NOMO-1 (cell line): ENCODE data around the gene PCNP.
A peak's percentile ranks its signal among the peaks of the same experiment; 100 is the strongest.
"Not testable (repeated sequence)": the region's sequence is repeated elsewhere in the genome, so short reads cannot be mapped to it uniquely, and the experiment has no call there.

Experiments
- DNase-seq, 2 experiments: peaks; one replicate each; lab custom pipeline; 2025; ENCODE audit not compliant: unreplicated experiment in 2 of 2; lab: John Stamatoyannopoulos, UW

PCNP gene

GRCh38 chr3:101561630-101562328 lies 12.2 kb upstream of the PCNP start, which contains the start of gene TRMT10C:
TRMT10C (plus strand) TSS chr3:101561868; CDS start chr3:101564782, 2,914 bp downstream.
- DNase-seq, result peak; percentile 87 to 90

GRCh38 chr3:101567528-101568317 lies 6.3 kb upstream of the PCNP start:
- DNase-seq, result no peak

GRCh38 chr3:101571028-101571895 lies 2.7 kb upstream of the PCNP start:
- no peak for DNase-seq

- DNase-seq, result peak; percentile 43 to 62
These were observed 570 bp downstream of the PCNP start for GRCh38 chr3:101574388-101575112.

GRCh38 chr3:101577286-101577685 lies 3.3 kb downstream of the PCNP start:
- no peak for DNase-seq

- no peak for DNase-seq
These were observed 14.6 kb downstream of the PCNP start for GRCh38 chr3:101588616-101589015.

GRCh38 chr3:101591071-101591470 lies 17.1 kb downstream of the PCNP start:
- DNase-seq, result no peak

- no peak for DNase-seq
These were observed 28.8 kb downstream of the PCNP start for GRCh38 chr3:101602731-101603130.

GRCh38 chr3:101603184-101603583 lies 29.2 kb downstream of the PCNP start:
- DNase-seq, result no peak

GRCh38 chr3:101605398-101605797 lies 31.4 kb downstream of the PCNP start:
- DNase-seq, result not testable (repeated sequence)

GRCh38 chr3:101611023-101611422 lies 37.0 kb downstream of the PCNP start:
- no peak for DNase-seq

- not testable (repeated sequence) for DNase-seq
These were observed 39.0 kb downstream of the PCNP start for GRCh38 chr3:101613014-101613413.

GRCh38 chr3:101615525-101615924 lies 41.5 kb downstream of the PCNP start:
- no peak for DNase-seq

- DNase-seq, result no peak
These were observed 43.5 kb downstream of the PCNP start for GRCh38 chr3:101617478-101617877.

- DNase-seq, result no peak
These were observed 44.7 kb downstream of the PCNP start for GRCh38 chr3:101618726-101619125.

- DNase-seq, result no peak
These were observed 45.8 kb downstream of the PCNP start for GRCh38 chr3:101619734-101620133.

GRCh38 chr3:101623656-101624055 lies 49.7 kb downstream of the PCNP start:
- no peak for DNase-seq

GRCh38 chr3:101624857-101625256 lies 50.9 kb downstream of the PCNP start:
- no peak for DNase-seq

- DNase-seq, result no peak
These were observed 51.9 kb downstream of the PCNP start for GRCh38 chr3:101625879-101626278.

- no peak for DNase-seq
These were observed 55.2 kb downstream of the PCNP start for GRCh38 chr3:101629219-101629618.
